HG03571 (cell line): ENCODE data around the gene NID2.

Source experiments
- ATAC-seq: cut with Tn5 transposase; IDR thresholded peaks from one replicate; pipeline ENCODE4 v1.9.1; 2021; ENCODE audit not compliant: unreplicated experiment

The NID2 gene

GRCh38 chr14:52007211-52007610, 61.6 kb downstream of the NID2 start:
- no peak for ATAC-seq

- no peak for ATAC-seq
These were observed 62.5 kb downstream of the NID2 start for GRCh38 chr14:52006361-52006760.

DNA sequence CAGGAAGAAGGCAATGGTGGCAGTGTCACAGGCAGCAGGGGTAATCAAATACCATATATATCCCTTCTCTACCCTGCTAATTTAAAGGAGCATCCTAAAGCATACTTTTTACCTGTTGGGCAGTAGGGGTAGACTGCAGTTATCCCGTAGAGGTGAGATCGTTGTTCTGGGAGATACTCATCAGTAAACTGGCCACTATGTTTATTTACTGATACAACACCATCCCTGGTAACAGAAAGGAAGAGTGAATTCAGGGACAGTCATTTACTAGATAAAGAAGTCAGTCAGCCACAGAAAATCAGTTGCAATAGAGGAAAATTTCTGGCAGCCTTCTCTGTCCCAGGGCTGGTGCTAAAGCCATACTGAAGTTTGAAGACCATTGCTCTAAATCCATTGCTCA, 63.2 kb downstream of the NID2 start:
- no peak for ATAC-seq

DNA sequence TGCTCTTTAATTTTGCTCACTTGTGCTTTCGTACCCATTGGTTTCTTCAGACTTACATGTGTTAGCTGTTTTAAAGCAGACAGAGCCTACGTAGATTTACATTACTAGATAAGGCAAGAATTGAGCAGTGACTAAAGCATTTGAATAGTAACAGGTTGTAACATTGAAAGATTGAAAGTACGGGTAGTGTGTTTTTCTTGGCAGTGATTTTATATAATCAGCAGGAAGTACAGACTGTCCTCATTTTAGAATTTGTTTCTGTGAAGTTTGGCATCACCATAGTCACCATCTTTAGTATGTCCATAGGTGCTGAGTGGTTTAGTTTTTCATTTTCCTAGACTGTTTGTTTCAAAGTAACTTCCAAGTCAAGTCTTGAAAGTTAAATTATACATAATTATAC, 65.5 kb downstream of the NID2 start:
- no peak for ATAC-seq

- ATAC-seq = no peak
These were observed 66.3 kb downstream of the NID2 start for GRCh38 chr14:52002542-52002941.

GRCh38 chr14:52000696-52001095, 68.2 kb downstream of the NID2 start:
- no peak for ATAC-seq

- no peak for ATAC-seq
These were observed 68.8 kb downstream of the NID2 start for GRCh38 chr14:52000019-52000582.

DNA sequence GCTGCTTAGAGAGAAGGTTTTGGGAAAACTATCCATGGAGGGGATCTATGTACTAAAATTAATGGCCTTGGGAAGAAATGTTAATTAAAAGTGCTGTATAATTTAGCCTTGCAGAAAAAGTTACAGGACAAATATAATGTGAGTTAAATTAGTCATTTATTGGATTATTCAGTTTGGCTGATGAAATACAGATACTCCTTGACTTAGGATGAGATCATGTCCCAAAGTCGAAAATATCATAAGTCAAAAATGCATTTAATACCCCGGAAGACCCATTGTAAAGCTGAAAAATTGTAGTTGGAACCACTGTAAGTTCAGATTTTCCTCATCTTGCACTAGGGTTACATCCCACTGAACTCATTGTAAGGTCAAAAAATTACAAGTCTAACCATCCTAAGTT, 69.8 kb downstream of the NID2 start:
- no peak for ATAC-seq

DNA sequence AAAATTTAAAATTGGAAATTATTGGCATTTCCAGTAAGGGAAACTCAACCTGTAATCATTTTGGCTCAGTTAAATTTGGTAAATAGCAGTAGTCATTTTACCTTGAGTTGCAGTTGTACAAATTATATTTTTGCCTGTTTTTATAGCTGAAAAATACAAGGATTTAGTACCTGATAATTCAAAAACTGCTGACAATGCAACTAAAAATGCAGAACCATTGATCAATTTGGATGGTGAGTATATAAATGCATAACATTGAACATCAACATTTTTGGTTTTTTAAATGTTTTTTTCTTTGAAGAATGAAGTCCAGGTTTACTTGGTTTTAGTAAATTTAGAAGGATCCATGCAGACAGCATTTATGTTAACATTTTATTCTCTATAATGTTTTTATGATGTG, 70.5 kb downstream of the NID2 start:
- no peak for ATAC-seq

DNA sequence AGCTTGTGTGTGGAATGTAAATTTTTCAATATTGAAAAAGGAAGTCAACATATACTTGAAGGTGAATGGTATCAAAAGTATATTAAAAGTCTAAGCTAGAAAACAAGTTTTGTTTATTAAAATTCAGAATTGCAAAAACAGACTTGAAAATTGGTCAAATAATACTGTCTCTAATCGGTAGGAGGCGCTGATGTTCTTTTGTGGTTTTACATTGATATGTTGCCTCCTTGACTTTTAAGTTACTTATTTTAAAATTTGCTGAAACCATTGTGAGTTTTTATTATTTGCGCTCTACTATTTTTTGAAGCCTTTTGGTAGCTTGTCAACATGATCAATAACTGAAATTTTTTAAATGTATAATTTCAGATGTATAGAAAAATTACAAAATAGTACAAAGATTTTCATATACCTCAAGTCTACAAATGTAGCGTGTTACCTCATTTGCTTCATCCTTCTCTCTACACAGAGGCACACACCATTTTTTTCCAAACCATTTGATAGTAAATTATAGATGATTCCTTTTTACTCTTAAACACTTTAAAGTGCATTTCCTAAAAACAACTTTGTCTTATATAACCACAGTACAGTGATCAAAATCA, 72.6 kb downstream of the NID2 start:
- no peak for ATAC-seq

- no peak for ATAC-seq
These were observed 75.5 kb downstream of the NID2 start for GRCh38 chr14:51993285-51993920.

DNA sequence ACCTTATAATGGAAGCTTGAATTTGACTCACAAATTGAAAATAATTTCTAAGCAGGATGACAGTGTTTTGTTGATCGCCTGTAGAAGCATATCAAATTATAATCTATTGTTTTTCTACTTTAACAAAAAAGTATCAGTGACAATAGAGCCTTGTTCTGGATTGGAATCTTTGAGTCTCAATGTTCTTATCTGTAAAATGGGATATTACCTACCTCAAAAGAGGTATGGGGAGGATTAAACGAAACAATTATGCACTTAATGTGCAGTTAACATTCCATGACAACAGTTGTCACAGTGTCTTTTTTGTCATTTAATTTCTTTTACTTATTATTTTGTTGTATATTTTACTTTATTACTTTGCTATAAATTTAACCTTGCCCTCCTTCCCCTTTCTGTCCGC, 78.4 kb downstream of the NID2 start:
- no peak for ATAC-seq

DNA sequence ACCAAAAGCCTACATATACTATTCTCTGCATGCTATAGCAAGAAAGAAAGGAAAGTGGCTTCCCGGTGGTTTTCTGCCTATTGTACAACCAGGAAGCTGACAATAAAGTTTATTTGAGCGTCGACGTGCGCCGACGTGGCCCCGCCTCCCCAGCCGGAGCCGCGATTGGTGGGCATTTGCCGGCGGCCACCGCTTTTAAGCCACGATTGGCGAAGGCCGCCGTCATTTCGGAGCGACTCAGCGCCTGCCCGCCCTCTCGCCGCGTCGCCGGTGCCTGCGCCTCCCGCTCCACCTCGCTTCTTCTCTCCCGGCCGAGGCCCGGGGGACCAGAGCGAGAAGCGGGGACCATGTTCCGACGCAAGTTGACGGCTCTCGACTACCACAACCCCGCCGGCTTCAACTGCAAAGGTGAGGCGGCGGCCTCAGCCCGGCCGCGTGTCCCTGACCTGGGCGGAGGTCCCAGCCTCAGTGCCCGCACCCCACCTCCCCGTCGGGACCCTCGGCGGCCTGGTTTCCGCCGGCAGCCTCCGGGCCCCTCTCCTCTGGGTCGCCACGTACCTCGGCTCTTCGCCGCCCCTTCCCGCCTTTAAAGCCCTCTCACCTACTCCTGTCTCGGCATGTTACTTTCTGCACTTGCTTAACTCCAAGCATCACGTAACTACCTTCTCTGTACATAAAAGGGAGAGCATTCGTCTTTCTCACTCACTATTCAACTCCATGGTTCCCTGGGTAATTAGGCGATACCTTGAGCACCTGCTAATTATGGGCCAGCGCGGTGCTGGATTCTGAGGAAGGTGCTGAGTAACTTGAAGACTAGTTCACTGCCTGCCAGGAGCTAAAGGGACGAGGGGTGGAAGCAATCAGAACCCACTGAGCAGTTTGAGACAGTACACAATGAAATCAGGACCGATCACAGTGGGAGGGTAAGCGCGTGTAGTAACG, 79.3 kb downstream of the NID2 start, which contains the start of gene RTRAF:
Gene RTRAF, plus strand, starts transcription at position 254 of the 942 bp plus-strand sequence. Its CDS starts 94 bp downstream, at position 348.
- peak; percentile 96 for ATAC-seq

DNA sequence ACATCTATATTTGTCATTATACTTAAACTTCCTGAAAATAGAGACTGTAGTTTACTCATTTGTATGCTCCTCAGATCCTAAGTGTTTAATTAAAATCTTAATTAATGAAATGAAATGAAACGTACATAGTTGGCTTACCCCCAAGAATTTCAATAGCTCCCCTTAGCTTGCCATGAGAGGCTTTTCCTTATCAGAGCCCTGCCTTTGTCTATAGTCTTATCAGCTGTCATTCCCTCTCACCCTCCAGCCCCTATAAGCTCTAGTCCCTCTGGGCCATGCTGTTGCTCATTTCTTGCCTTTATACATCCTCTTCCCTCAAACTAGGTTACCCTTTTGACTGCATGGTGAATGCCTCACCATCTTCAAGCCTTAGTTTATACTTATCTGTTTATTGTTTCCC, 80.6 kb downstream of the NID2 start:
- no peak for ATAC-seq

DNA sequence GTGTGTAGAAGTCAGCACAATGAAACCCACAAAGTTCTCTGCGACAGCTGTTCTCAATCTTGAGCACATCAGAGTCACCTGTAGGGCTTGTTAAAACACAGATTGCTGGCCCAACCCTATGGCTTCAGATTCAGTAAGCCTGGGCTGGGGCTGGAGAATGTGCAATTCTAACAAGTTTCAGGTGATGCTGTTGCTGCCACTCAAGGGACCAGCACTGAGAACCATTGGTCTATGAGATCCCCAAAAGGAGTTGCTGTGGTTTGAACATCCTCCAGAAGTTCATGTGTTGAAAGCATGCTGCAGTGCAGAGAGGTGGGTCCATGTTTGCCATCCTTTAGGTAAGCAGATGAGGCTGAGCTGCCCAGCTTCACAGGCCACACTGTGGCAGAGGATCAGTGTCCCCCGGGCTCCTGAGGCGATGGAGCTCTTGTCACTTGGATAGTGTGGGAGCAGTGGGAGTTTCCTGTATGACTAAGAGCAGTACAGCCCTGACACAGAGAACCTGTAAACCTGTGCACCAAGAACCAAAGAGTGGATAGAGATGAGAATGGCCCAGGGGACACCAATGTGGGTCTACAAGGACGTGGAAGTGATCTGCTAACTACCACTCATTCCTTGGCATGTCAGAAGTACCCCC, 87.5 kb downstream of the NID2 start:
- no peak for ATAC-seq

- no peak for ATAC-seq
These were observed 89.7 kb downstream of the NID2 start for GRCh38 chr14:51979088-51979709.

DNA sequence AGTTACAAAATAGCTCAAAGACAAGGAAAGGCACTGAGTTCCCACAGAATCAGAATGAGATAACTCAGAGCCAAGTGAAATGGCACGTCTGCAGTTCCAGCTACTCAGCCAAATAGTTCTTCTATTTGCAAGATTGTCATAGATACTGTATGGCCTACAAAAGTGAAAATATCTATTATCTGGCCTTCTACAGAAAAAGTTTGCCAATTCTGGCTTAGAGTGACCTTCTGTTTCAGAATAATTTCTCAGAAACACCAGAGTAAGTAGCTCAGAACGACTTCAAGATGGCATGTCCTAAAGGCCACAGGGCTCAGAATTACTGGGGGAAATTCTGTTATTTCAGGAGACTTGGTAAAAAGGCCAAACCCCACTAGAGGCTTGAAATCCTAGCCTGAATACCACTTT, 90.2 kb downstream of the NID2 start:
- ATAC-seq = no peak

DNA sequence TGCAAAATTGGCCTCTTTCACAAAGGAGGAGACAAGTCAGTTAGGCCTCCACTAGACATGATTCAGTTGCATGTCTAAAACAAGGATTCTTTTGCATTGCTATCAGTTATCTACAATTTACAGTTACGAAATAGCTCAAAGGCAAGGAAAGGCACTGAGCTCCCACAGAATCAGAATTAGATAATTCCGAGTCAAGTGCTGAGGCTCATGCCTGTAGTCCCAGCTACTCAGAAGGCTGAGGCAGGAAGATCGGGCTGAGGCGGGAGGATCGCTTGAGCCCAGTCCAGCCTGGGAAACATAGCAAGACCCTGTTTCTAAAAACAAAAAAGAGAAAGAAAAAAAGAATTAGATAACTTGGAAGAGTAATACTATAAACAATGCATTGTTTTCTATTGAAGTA, 91.8 kb downstream of the NID2 start:
- no peak for ATAC-seq

DNA sequence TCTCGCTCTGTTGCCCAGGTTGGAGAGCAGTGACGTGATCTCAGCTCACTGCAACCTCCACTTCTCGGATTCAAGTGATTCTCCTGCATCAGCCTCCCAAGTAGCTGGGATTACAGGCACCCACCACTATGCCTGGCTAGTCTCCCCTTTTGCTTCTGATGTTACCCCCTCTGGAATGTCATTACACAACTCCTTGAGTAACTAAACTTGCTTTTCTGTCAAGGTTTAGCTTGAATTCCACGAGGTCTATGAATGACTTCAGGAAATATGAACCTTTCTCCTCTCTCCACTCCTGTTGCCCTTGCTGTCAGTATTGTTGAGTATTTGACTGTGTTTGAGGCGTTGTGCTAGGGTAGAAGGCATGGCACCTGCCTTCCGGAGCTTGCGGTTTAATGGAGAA, 96.3 kb downstream of the NID2 start:
- ATAC-seq = no peak

GRCh38 chr14:51969852-51970540, 98.9 kb downstream of the NID2 start:
- ATAC-seq = no peak
